Measurements from ENCODE around the gene OAS1.
"Not testable (repeated sequence)": the region's sequence is repeated elsewhere in the genome, so short reads cannot be mapped to it uniquely, and the experiment has no call there.

OAS1 gene

DNA sequence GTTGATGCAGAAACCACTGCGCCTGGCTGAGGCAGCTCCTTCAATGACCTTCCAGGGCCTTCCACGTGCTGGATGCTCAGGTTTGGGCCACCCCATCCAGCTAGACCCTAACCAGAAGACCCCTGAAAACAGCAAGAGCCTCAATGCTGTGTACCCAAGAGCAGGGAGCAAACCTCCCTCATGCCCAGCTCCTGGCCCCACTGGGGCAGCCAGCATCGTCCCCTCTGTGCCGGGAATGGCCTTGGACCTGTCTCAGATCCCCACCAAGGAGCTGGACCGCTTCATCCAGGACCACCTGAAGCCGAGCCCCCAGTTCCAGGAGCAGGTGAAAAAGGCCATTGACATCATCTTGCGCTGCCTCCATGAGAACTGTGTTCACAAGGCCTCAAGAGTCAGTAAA lies 42.0 kb downstream of the OAS1 start:
- H3K27ac Mint-ChIP-seq, result no peak overlapping the region
- no peaks in the 10 kb centered on the region for H3K27me3 Mint-ChIP-seq
- H3K4me3 Mint-ChIP-seq, result no peak overlapping the region
- intact Hi-C loops (cut with micrococcal nuclease), result no loop called here
- H3K36me3 Mint-ChIP-seq (ENCODE audit: low read depth), result peaks cover 76% of the 10 kb centered on the region
- H3K9me3 Mint-ChIP-seq, result no peaks in the 10 kb centered on the region
- H3K4me1 Mint-ChIP-seq (ENCODE audit: low read depth), result no peaks in the 10 kb centered on the region

- Mint-ChIP-seq H3K27me3 (no peaks in the 10 kb centered on the region), H3K9me3 (no peaks in the 10 kb centered on the region), H3K36me3 (ENCODE audit: low read depth) (peaks cover 75% of the 10 kb centered on the region)
These were observed 43.9 kb downstream of the OAS1 start for GRCh38 chr12:112950701-112951100.

DNA sequence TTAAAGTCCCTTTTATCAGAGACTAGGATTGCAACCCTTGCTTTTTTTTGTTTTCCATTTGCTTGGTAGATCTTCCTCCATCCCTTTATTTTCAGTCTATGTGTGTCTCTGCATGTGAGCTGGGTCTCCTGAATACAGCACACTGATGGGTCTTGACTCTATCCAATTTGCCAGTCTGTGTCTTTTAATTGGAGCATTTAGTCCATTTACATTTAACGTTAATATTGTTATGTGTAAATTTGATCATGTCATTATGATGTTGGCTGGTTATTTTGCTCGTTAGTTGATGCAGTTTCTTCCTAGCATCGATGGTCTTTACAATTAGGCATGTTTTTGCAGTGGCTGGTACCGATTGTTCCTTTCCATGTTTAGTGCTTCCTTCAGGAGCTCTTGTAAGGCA lies 50.4 kb downstream of the OAS1 start:
- H3K27me3 Mint-ChIP-seq; H3K4me1 Mint-ChIP-seq (ENCODE audit: low read depth); intact Hi-C loops (cut with micrococcal nuclease); H3K4me3 Mint-ChIP-seq; H3K27ac Mint-ChIP-seq: not testable (repeated sequence)
- H3K36me3 Mint-ChIP-seq (ENCODE audit: low read depth), result peaks cover 83% of the 10 kb centered on the region
- H3K9me3 Mint-ChIP-seq, result peaks cover 25% of the 10 kb centered on the region

More at GRCh38 chr12:112950701-112951100, 43.9 kb downstream of the OAS1 start:
- Mint-ChIP-seq H3K4me1 (ENCODE audit: low read depth) (no peaks in the 10 kb centered on the region), H3K4me3 (no peak overlapping the region), H3K27ac (no peak overlapping the region)
- intact Hi-C loops (cut with micrococcal nuclease), result no loop called here

DNA sequence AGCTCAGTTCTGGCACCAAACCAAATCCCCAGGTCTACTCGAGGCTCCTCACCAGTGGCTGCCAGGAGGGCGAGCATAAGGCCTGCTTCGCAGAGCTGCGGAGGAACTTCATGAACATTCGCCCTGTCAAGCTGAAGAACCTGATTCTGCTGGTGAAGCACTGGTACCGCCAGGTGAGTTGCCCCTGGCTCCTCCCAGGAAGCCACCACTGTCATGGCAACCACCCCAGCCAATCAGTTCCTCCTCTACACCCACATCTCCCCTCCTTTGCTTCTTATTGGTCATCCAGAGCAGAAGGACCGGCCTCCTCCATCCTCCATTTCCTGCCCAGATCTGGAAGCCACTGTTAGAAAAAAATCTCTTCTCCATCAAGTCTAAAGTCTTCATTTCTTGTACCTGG lies 54.3 kb downstream of the OAS1 start:
- no peaks in the 10 kb centered on the region for H3K27me3 Mint-ChIP-seq
- intact Hi-C loops (cut with micrococcal nuclease), result no loop called here
- H3K9me3 Mint-ChIP-seq, result peaks cover 25% of the 10 kb centered on the region
- H3K36me3 Mint-ChIP-seq (ENCODE audit: low read depth), result peaks cover 89% of the 10 kb centered on the region
- no peak overlapping the region for H3K4me3 Mint-ChIP-seq
- H3K4me1 Mint-ChIP-seq (ENCODE audit: low read depth), result no peaks in the 10 kb centered on the region
- no peak overlapping the region for H3K27ac Mint-ChIP-seq

- no peak overlapping the region for H3K27ac Mint-ChIP-seq
- H3K4me3 Mint-ChIP-seq, result no peak overlapping the region
- no peaks in the 10 kb centered on the region for H3K4me1 Mint-ChIP-seq (ENCODE audit: low read depth)
- peaks cover 25% of the 10 kb centered on the region for H3K9me3 Mint-ChIP-seq
- intact Hi-C loops (cut with micrococcal nuclease), result no loop called here
- peaks cover 89% of the 10 kb centered on the region for H3K36me3 Mint-ChIP-seq (ENCODE audit: low read depth)
- no peaks in the 10 kb centered on the region for H3K27me3 Mint-ChIP-seq
These were observed 54.8 kb downstream of the OAS1 start for GRCh38 chr12:112961536-112961935.

DNA sequence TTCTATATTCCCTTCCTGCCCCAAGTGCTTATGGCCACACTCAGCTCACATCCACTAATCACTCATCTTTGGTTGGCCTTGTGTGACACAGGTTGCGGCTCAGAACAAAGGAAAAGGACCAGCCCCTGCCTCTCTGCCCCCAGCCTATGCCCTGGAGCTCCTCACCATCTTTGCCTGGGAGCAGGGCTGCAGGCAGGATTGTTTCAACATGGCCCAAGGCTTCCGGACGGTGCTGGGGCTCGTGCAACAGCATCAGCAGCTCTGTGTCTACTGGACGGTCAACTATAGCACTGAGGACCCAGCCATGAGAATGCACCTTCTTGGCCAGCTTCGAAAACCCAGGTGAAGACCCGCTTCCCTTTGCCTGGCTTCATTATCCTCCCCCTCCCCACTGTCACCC lies 55.8 kb downstream of the OAS1 start:
- Mint-ChIP-seq H3K4me1 (ENCODE audit: low read depth) (no peaks in the 10 kb centered on the region), H3K9me3 (peaks cover 21% of the 10 kb centered on the region), H3K27me3 (no peaks in the 10 kb centered on the region), H3K36me3 (ENCODE audit: low read depth) (peaks cover 92% of the 10 kb centered on the region), H3K4me3 (no peak overlapping the region), H3K27ac (no peak overlapping the region)
- intact Hi-C loops (cut with micrococcal nuclease), result no loop called here

DNA sequence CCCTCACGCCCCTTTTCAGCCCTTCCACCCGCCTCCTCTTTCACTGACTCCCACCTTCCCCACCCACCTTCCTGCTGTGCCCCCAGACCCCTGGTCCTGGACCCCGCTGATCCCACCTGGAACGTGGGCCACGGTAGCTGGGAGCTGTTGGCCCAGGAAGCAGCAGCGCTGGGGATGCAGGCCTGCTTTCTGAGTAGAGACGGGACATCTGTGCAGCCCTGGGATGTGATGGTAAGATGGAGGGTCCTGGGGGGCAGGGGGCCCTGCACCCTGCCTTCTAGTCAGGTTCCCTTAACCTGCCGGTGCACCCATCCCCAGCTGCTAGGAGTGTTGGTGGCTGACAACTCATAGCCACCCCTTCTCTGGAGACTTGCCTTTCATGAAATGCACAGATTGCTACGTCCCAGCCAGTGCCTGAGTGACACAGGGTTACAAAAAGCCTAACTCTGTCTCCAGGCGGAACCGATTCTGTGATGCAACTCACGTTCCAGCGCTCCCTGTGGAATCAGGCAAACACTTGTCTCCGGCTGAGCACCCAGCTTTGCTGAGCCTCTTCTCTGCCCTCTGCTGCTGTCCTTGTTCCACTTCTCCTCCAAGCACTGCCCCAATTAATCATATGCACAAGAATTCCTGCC lies 56.6 kb downstream of the OAS1 start:
- H3K4me3 Mint-ChIP-seq, result no peak overlapping the region
- peaks cover 90% of the 10 kb centered on the region for H3K36me3 Mint-ChIP-seq (ENCODE audit: low read depth)
- H3K4me1 Mint-ChIP-seq (ENCODE audit: low read depth), result no peaks in the 10 kb centered on the region
- H3K27ac Mint-ChIP-seq, result no peak overlapping the region
- no peaks in the 10 kb centered on the region for H3K27me3 Mint-ChIP-seq
- intact Hi-C loops (cut with micrococcal nuclease), result no loop called here
- peaks cover 13% of the 10 kb centered on the region for H3K9me3 Mint-ChIP-seq

DNA sequence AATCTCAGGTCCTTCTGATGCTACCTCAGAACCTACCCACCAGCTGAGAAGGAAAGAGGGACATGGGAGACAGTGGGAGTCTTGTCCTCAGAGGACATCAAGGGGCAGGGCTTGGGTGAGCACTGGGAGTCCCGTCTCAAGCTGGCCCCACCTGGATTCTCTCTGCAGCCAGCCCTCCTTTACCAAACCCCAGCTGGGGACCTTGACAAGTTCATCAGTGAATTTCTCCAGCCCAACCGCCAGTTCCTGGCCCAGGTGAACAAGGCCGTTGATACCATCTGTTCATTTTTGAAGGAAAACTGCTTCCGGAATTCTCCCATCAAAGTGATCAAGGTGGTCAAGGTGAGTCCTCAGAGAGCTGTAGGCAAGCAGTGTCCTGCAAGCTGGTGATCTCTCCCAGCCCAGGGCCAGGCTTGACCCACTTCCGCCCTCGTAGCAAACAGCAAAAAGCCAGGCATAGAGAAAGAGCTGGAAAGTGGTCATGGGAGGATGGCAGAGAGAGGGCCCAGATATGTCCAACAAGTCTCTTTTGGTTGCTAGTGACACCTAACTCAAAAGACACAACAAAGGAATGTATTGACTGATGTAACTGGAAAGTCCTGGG lies 57.4 kb downstream of the OAS1 start:
- Mint-ChIP-seq H3K27me3 (no peaks in the 10 kb centered on the region), H3K4me1 (ENCODE audit: low read depth) (no peaks in the 10 kb centered on the region), H3K4me3 (no peak overlapping the region), H3K36me3 (ENCODE audit: low read depth) (peaks cover 82% of the 10 kb centered on the region), H3K27ac (no peak overlapping the region), H3K9me3 (peaks cover 10% of the 10 kb centered on the region)
- intact Hi-C loops (cut with micrococcal nuclease), result no loop called here

DNA sequence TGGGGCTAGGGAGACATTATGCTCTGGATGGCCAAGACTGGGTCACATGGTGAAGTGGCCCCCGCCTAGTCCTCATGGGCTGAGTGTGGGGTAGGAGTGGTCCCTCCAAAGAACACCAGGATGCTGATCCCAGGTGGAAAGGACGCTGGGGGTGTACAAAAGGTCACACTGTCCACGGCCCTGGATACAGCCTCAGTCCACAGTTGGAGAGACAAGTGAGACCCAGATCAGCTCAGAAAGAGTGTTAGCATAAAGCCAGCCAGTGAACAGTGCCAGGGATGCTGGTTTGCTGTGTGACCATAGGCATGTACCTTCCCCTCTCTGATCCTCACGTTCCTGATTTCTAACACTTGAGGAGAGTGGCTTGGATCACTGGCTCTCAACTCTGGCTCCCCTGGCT lies 58.2 kb downstream of the OAS1 start:
- H3K9me3 Mint-ChIP-seq, result peaks cover 2% of the 10 kb centered on the region
- H3K27me3 Mint-ChIP-seq, result no peaks in the 10 kb centered on the region
- no peaks in the 10 kb centered on the region for H3K4me1 Mint-ChIP-seq (ENCODE audit: low read depth)
- intact Hi-C loops (cut with micrococcal nuclease), result no loop called here
- no peak overlapping the region for H3K27ac Mint-ChIP-seq
- H3K4me3 Mint-ChIP-seq, result no peak overlapping the region
- peaks cover 82% of the 10 kb centered on the region for H3K36me3 Mint-ChIP-seq (ENCODE audit: low read depth)

- Mint-ChIP-seq H3K27ac (no peak overlapping the region), H3K4me1 (ENCODE audit: low read depth) (peaks cover under 1% of the 10 kb centered on the region), H3K27me3 (no peaks in the 10 kb centered on the region), H3K36me3 (ENCODE audit: low read depth) (peaks cover 84% of the 10 kb centered on the region), H3K9me3 (no peaks in the 10 kb centered on the region), H3K4me3 (no peak overlapping the region)
- intact Hi-C loops (cut with micrococcal nuclease), result no loop called here
These were observed 58.9 kb downstream of the OAS1 start for GRCh38 chr12:112965643-112966042.

GRCh38 chr12:112967306-112967705 lies 60.5 kb downstream of the OAS1 start:
- H3K4me1 Mint-ChIP-seq (ENCODE audit: low read depth), result peaks cover 10% of the 10 kb centered on the region
- H3K27me3 Mint-ChIP-seq, result peaks cover 6% of the 10 kb centered on the region
- no peaks in the 10 kb centered on the region for H3K9me3 Mint-ChIP-seq
- peaks cover 68% of the 10 kb centered on the region for H3K36me3 Mint-ChIP-seq (ENCODE audit: low read depth)
- H3K27ac Mint-ChIP-seq, result no peak overlapping the region
- intact Hi-C loops (cut with micrococcal nuclease), result no loop called here
- no peak overlapping the region for H3K4me3 Mint-ChIP-seq

DNA sequence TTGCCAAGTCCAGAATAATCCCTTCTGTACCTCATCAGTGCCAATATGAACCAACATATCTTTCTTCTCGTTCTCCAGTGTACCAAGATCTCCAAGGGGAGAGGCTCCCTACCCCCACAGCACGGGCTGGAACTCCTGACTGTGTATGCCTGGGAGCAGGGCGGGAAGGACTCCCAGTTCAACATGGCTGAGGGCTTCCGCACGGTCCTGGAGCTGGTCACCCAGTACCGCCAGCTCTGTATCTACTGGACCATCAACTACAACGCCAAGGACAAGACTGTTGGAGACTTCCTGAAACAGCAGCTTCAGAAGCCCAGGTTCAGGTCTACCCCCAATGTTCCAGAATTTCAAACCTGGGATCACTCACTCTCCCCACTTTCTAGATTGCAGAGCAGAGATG lies 61.1 kb downstream of the OAS1 start:
- intact Hi-C loops (cut with micrococcal nuclease), result no loop called here
- Mint-ChIP-seq H3K9me3 (no peaks in the 10 kb centered on the region), H3K36me3 (ENCODE audit: low read depth) (peaks cover 63% of the 10 kb centered on the region), H3K27me3 (peaks cover 6% of the 10 kb centered on the region), H3K4me3 (no peak overlapping the region), H3K27ac (no peak overlapping the region), H3K4me1 (ENCODE audit: low read depth) (peaks cover 10% of the 10 kb centered on the region)

Measured in dendritic cell treated with granulocyte-macrophage colony-stimulating factor and Interleukin-4, amounts not matched to agents 40 ng/mL and 50 ng/mL, for 4 days (primary cell).